CD4-positive, alpha-beta T cell (primary cell): ENCODE measurements around the gene FBLL1. TPM values are rescaled to one million over a fixed set of nuclear protein-coding genes. Genes with fewer than 3 reads are reported as not detected.
"Not testable (repeated sequence)": the region's sequence is repeated elsewhere in the genome, so short reads cannot be mapped to it uniquely, and the experiment has no call there.

ENCODE experiments used
- ATAC-seq: fragments of 200-7000 bp; cut with Tn5 transposase; one replicate; pipeline ENCODE4 v1.10.0; 2022; ENCODE audit warnings: mild to moderate bottlenecking; ENCODE audit not compliant: poor library complexity
- CTCF ChIA-PET: fragments of 350-600 bp; sonication (Branson Sonifier 250); formaldehyde crosslinking; loops from one replicate; lab custom pipeline; 2021; ENCODE audit warnings: antibody characterized with exemption, inconsistent platforms; lab: Charles Lee
- POLR2A ChIA-PET: fragments of 350-600 bp; sonication (Branson Sonifier 250); formaldehyde crosslinking; loops from one replicate; lab custom pipeline; 2021; ENCODE audit warnings: antibody characterized with exemption, inconsistent platforms; lab: Charles Lee
- DNase-seq, 14 experiments: peaks; one replicate each; pipeline ENCODE4 v3.0.0-alpha.2; 2013 to 2020; ENCODE audit warnings: mixed read lengths in 2 of 14
- H3K27ac ChIP-seq, 2 donors: one replicate each; pipeline versions ENCODE4 v1.5.1 to v1.7.0; 2013; ENCODE audit warnings: low read length in 2 of 2, low read depth in 1 of 2, mild to moderate bottlenecking in 1 of 2
- H3K27me3 ChIP-seq, 2 experiments: 1 replicate in 1 of 2; 2 replicates in 1 of 2; pipeline versions ENCODE4 v1.6.1 to v1.7.0; 2013; ENCODE audit warnings: low read length in 2 of 2, control low read depth in 1 of 2, mild to moderate bottlenecking in 1 of 2, moderate library complexity in 1 of 2; ENCODE audit not compliant: insufficient read depth in 2 of 2, control insufficient read depth in 1 of 2
- H3K36me3 ChIP-seq: one replicate; pipeline ENCODE4 v1.6.1; 2013; ENCODE audit warnings: low read length, control low read depth; ENCODE audit not compliant: insufficient read depth
- H3K4me1 ChIP-seq: one replicate; pipeline ENCODE4 v1.6.1; 2013; ENCODE audit warnings: low read length, control low read depth; ENCODE audit not compliant: insufficient read depth
- H3K4me3 ChIP-seq: one replicate; pipeline ENCODE4 v1.5.1; 2013; ENCODE audit warnings: mild to moderate bottlenecking, low read length, moderate library complexity
- H3K9me3 ChIP-seq, 2 experiments: 1 replicate in 1 of 2; 2 replicates in 1 of 2; pipeline versions ENCODE4 v1.6.1 to v1.7.0; 2013; ENCODE audit warnings: low read length in 2 of 2, mild to moderate bottlenecking in 2 of 2, control low read depth in 1 of 2, moderate library complexity in 1 of 2; ENCODE audit not compliant: control insufficient read depth in 1 of 2, insufficient read depth in 1 of 2
- H3K27ac Mint-ChIP-seq: one replicate; pipeline ENCODE4 v1.8.0; 2020; ENCODE audit warnings: mixed read lengths
- H3K27me3 Mint-ChIP-seq: one replicate; pipeline ENCODE4 v1.8.0; 2021; ENCODE audit warnings: mixed read lengths
- H3K36me3 Mint-ChIP-seq: one replicate; pipeline ENCODE4 v1.8.0; 2021; ENCODE audit warnings: low read depth, mixed read lengths
- H3K4me1 Mint-ChIP-seq: one replicate; pipeline ENCODE4 v1.8.0; 2021; ENCODE audit warnings: low read depth, mixed read lengths
- H3K4me3 Mint-ChIP-seq: one replicate; pipeline ENCODE4 v1.8.0; 2020; ENCODE audit warnings: mild to moderate bottlenecking, mixed read lengths
- H3K9me3 Mint-ChIP-seq: one replicate; pipeline ENCODE4 v1.8.0; 2020; ENCODE audit warnings: mixed read lengths
- CTCF ChIP-seq: fragments of 200-600 bp; IDR thresholded peaks from one replicate; pipeline ENCODE4 v1.8.0; 2022; ENCODE audit warnings: antibody characterized with exemption, mild to moderate bottlenecking
- intact Hi-C, 2 experiments: fragments of 100-400 bp; cut with DNase I in 1 of 2; cut with micrococcal nuclease in 1 of 2; formaldehyde crosslinking; loops; one replicate each; pipeline versions ENCODE4 v1.15.1 to v1.9.0; 2023 to 2025; cut with DNase I, micrococcal nuclease
- total RNA-seq, 174 experiments: library from RNA in 2 of 174; stranded (reverse) in 2 of 174; gene quantifications; one replicate each; pipeline ENCODE4 v1.2.3 and lab custom pipeline; 2021 to 2026

Gene FBLL1
- total RNA-seq, 2 experiments from 2014 or later, result not detected

GRCh38 chr5:168570490-168571328 lies 41.6 kb downstream of the FBLL1 start:
- peaks cover 59% of the 10 kb centered on the region for H3K36me3 Mint-ChIP-seq
- H3K27me3 Mint-ChIP-seq, result no peaks in the 10 kb centered on the region
- no peak for ATAC-seq
- intact Hi-C loops, result loop anchor here in 1 of 2 experiments (10.0 kb wide), 2 partner anchors 86 to 1014 kb away; partner anchors contain the start of genes RARS1 and SPDL1
- H3K9me3 Mint-ChIP-seq, result no peaks in the 10 kb centered on the region
- DNase-seq, result no peak
- no peak overlapping the region for H3K4me3 Mint-ChIP-seq
- no peak overlapping the region for H3K27ac ChIP-seq
- H3K9me3 ChIP-seq, result no peaks in the 10 kb centered on the region
- CTCF ChIA-PET, result no interaction called here
- H3K36me3 ChIP-seq, result peaks cover 30% of the 10 kb centered on the region
- no peak overlapping the region for H3K27ac Mint-ChIP-seq
- peaks cover 37% of the 10 kb centered on the region for H3K4me1 Mint-ChIP-seq
- POLR2A ChIA-PET, result no interaction called here
- H3K4me3 ChIP-seq, result no peak overlapping the region
- TF ChIP-seq CTCF, result no peak
- no peaks in the 10 kb centered on the region for H3K4me1 ChIP-seq
- no peaks in the 10 kb centered on the region for H3K27me3 ChIP-seq

- H3K4me3 ChIP-seq, ATAC-seq, H3K27me3 ChIP-seq, H3K27ac ChIP-seq, H3K9me3 Mint-ChIP-seq, H3K36me3 ChIP-seq, CTCF ChIA-PET, H3K9me3 ChIP-seq, H3K4me3 Mint-ChIP-seq, H3K27ac Mint-ChIP-seq, DNase-seq, H3K27me3 Mint-ChIP-seq, POLR2A ChIA-PET: not testable (repeated sequence)
- H3K36me3 Mint-ChIP-seq, result peaks cover 40% of the 10 kb centered on the region
- intact Hi-C loops, result loop anchor here in 1 of 2 experiments (10.0 kb wide), 2 partner anchors 89 to 1011 kb away; partner anchors contain the start of genes RARS1 and SPDL1
- peaks cover 53% of the 10 kb centered on the region for H3K4me1 Mint-ChIP-seq
- peaks cover 17% of the 10 kb centered on the region for H3K4me1 ChIP-seq
Observed at GRCh38 chr5:168573663-168574062, 44.6 kb downstream of the FBLL1 start.

- H3K4me3 ChIP-seq, H3K27ac Mint-ChIP-seq, H3K9me3 Mint-ChIP-seq, H3K27ac ChIP-seq, H3K27me3 ChIP-seq, DNase-seq, H3K9me3 ChIP-seq, CTCF ChIA-PET, H3K36me3 ChIP-seq, H3K4me3 Mint-ChIP-seq, ATAC-seq, POLR2A ChIA-PET, H3K27me3 Mint-ChIP-seq: not testable (repeated sequence)
- H3K4me1 ChIP-seq, result peaks cover 22% of the 10 kb centered on the region
- intact Hi-C loops, result loop anchor here in 1 of 2 experiments (10.0 kb wide), 2 partner anchors 89 to 1011 kb away; partner anchors contain the start of genes RARS1 and SPDL1
- Mint-ChIP-seq H3K36me3 (peaks cover 41% of the 10 kb centered on the region), H3K4me1 (peaks cover 53% of the 10 kb centered on the region)
Observed at GRCh38 chr5:168574156-168574555, 45.1 kb downstream of the FBLL1 start.
